Posterior vena cava (tissue), 2 donors: ENCODE data around the gene INPP4A. TPM values are rescaled to one million over a fixed set of nuclear protein-coding genes. Genes with fewer than 3 reads are reported as not detected.

Experiments used
- DNase-seq: peaks from one replicate; pipeline ENCODE4 v3.0.0-alpha.2; 2020; ENCODE audit warnings: low spot score
- intact Hi-C, 2 donors: fragments of 100-400 bp; cut with DNase I; formaldehyde crosslinking; loops; one replicate each; pipeline versions ENCODE4 v1.14.1 to v1.14.2; 2022 to 2023
- total RNA-seq, 2 donors: library from RNA; stranded (reverse); fragmentation: NEBNext Ultra II Directional; extraction: Animal tissue kit (Norgen Biotek cat#: 25700); gene quantifications; one replicate each; pipeline ENCODE4 v1.2.1, GENCODE V29; 2021
- donor health status: DM: yes; HTN: yes; CAD: no.
- donor health status: DM: yes; HTN: yes; CAD: no.

Gene INPP4A
- total RNA-seq, 2 donors from 2014 or later: 31.5 to 42.9 TPM

DNA sequence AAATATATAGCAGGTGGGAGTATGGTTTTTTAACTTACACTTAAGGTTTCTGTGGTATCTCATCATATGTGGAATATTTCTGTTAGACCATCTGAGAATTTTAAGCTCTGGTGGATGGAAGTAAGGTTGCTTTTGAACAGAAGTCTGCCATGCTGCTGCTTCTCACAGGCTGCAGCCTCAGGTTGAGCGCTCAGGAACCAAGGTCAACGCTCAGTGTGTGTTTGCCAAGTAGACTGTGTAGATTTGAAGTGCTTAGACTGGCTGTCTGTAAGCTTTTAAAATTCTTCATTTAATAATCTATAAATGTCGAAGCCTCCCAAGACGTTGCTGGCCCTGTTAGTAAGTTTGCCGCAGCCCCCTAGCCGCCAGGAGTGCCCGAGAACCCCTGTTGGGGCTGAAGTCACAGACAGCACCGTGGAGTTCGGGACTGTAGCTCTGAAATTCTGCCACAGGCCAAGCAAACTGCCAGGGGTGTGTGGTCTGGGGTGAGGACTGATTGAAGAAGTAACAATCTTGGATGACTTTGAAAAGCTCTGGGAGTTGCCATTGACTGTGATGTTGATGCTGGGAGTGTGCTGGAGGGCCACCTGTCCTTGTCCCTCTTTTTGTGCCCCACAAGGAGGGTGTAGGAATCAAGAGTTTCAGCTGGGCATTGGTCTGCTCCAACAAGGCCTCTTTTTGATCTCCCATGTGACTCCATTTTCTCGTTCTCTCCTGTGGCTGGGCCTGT is 26.9 kb downstream of the INPP4A start:
- no peak for DNase-seq
- intact Hi-C loops: no loop called here

DNA sequence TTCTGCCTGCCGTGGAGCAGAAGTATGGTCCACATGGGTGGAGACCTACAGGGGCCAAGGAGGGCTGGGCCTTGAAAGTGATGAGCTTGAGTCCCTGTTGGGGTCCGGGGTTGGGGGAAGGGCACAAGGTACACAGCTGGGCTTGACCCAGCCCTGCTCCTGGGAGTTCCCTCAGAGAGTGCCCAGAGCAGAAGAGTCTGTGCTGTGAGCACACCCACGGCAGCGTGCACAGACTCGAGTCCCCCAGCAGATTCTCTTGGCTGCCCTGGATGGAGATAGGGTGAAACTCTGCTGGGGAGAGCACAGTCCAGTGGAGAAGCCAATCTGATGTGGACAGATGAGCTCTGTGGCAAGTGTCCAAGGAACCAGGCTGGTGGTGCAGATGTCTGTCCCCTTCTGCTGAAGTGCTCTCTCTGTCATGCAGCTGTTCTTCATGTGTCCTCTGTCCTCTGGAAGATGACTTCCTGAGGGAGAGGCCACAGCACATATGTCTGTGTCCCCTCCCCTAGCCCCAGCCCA is 27.5 kb downstream of the INPP4A start:
- no peak for DNase-seq
- intact Hi-C loops: no loop called here

DNA sequence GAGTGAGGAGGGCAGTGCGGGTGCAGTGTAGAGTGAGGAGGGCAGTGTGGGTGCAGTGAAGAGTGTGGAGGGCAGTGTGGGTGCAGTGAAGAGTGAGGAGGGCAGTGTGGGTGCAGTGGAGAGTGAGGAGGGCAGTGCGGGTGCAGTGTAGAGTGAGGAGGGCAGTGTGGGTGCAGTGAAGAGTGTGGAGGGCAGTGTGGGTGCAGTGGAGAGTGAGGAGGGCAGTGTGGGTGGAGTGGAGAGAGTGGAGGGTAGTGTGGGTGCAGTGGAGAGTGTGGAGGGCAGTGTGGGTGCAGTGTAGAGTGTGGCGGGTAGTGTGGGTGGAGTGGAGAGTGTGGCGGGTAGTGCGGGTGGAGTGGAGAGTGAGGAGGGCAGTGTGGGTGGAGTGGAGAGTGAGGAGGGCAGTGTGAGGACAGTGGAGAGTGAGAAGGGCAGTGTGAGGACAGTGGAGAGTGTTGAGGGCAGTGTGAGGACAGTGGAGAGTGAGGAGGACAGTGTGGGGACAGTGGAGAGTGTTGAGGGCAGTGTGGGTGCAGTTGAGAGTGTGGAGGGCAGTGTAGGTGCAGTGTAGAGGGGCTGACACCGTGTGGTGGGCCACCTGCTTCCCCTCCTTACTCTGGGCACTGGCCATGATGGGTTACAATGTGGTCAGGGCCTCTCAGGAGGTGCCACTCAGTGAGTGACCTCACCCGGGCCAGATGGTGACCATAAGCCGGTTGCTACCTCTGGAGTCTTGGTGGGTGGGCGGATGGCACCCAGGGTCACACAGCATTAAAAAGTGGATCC is 28.5 kb downstream of the INPP4A start:
- intact Hi-C loops: no loop called here
- DNase-seq: no peak

DNA sequence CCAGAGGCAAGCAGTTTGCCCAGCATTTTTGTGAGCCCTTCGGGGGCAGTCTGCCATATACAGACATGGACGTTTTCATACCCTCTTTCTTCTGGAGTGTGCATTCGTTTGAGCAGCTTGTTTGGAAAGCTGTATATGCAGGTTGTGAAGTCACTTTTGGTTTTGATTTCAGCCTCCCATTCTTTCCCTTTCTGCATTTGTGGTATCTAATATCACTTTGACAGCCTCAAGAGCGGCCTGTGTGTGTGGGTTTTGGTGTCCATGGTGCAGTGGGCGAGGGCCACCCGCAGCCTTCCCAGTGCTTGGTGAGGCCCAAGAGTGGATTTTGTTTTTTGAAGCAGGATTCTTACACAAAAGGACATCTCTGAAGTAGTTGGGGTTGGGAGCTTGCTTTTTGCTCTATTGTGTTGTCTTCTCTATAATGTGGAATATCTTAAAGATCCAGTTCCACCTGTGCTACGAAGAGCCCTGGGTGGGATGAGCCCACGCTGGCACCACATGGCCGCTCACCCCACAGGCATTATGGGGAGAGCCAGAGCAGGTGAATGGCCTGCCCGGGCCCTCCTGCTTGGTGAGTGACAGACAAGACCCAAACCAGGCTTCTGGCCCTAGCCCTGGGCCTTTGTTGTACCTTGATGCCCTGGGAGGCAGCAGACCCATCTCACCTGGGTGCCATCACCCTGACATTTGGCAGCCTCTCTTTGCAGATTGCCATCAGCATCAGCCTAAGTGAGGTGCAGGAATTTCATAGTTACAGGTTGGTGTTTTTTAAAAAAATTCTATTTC is 29.5 kb downstream of the INPP4A start:
- DNase-seq: no peak

DNA sequence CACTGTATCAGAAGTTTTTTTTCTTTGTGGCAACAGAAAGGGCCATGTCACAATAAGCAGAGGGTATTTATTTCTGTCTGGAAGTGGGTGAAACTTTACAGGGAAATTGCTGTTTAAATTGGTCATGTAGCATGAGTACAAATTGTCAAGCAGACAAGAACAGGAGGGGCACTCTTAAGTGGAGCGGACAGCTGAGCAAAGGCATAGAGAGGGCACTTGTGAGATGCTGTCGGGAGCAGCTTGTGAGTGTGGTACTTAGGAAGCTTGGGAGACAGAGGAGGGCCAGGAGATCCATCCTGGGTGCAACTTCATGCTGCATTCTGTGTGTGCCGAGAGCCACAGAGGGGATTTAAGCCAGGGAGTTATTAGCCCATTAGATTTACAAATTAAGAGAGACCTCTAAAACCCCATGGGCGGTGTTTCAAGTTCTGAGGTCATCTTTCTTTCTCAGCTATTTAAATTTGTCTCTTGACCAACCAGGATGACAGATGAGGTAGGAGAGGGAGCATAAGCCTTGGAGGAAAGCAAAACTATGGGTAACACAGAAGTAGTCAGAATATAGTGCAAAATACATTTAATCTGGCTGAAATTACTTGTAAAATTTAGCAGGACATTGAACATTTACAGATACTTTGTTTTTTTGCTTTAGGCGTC is 30.4 kb downstream of the INPP4A start:
- DNase-seq: no peak
- intact Hi-C loops: no loop called here

More for the DNA sequence above, 29.5 kb downstream of the INPP4A start:
- intact Hi-C loops: no loop called here

DNA sequence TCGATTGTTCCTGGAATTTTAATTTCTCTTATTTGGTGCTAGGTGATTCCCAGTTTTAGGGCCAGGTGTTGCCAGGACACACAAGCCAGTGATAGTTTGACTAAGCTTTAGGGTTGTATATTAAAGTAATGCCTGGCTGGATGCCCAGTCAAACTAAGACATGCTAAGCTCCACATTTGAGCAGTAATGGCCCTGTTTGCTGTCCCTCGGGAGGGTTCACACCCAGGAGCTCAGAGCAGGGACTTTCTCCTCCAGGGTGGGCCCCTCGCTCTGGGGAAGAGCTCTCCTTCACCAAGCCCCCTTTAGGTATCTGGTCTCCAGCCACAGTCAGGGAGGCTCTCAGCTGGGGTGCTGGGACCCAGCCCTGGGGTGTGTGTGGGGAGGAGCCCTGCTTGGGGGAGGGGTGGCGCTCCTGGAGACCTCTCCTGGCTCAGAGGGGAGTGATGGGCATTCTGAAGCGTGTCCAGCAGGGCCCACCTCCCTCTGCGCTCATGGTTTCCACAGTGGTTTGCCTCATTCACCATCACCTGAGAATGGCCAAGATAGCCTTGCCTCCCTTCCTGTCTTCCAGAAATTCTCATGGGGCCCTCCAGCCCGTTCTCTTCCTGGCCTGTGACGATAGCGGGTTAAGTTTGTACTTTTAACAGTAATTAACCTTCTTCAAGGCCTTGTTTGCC is 31.7 kb downstream of the INPP4A start:
- DNase-seq: no peak

DNA sequence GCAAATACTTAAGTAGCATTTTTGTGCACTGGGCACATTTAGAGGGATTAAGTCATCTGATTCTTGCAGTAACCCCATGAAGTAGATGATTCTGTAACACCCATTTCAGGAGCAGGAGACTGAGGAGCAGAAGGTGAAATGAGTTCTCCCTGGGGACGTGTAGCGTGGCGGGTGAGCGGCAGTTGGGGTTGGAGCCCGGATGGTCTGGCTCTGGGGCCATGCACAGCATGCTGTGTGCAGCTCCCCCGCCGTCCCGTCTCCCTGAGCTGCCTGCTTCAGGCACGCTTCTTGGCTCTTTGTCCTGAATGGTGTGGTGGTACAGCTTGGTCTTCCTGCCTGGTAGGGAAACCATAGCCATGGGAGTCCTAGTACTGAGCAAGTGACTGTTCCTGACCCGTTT is 32.4 kb downstream of the INPP4A start:
- intact Hi-C loops: no loop called here
- no peak for DNase-seq

More for the DNA sequence above, 31.7 kb downstream of the INPP4A start:
- intact Hi-C loops: no loop called here

DNA sequence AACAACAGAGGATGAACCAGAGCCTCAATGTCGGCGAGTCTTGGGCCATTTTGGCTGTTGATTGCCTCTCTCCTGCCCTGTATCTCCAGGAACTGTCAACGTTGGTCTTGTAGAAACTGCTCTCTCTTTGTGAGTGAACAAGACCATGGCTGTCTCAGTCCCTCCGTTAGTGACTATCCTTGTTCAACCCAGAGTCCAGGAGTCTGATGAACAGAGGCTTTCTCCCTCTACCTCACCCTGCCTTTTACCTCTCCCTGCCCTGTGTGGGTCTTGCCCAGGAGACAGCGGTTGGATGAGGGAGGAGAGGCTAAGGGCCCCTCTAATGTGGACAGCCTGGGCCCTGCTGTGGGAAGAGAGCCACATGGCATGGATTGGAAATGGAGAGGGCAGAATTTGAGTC is 32.8 kb downstream of the INPP4A start:
- intact Hi-C loops: no loop called here
- no peak for DNase-seq

DNA sequence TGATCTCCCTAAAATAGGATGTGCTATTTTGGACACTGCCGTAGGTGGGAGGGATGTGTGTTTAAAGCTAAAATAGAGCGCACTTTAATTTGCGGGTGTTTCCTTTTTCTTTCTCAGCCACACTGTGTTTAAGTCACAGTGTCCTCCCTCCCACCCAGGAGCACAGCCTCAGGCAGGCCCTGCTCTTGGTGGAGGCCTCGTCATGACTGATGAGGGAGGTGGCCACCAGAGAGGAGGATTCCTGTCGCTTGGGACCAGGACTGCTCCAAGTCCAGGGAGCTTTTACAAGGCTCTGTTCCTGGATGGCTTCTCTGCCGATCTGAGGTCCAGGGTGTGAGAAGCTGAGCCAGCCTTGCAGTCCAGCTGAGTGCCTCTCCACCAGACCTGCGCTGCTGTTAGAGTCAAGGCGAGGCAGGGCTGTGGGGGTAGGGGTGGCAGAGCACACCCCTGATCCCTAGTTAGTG is 33.5 kb downstream of the INPP4A start:
- intact Hi-C loops: no loop called here

DNA sequence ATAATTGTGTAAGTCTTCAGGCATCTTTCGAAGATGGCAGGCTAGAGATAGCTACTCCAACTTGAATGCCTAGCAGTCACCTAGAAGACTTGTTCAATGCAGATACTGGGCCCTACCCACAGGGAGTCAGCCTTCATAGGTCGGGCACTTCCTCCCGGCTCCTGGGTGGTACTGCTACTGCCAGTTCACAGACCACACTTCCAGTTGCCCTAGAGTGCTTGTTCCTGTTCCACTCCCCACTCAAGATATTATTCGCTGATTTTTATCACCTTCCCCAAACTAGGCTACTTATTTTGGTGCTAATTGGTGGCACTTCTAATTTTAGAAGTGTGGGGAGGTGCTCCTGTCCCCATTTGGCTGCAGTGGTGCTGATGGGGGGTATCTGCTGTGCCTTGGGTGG is 34.2 kb downstream of the INPP4A start:
- intact Hi-C loops: no loop called here
- DNase-seq: no peak

More for the DNA sequence above, 33.5 kb downstream of the INPP4A start:
- no peak for DNase-seq

DNA sequence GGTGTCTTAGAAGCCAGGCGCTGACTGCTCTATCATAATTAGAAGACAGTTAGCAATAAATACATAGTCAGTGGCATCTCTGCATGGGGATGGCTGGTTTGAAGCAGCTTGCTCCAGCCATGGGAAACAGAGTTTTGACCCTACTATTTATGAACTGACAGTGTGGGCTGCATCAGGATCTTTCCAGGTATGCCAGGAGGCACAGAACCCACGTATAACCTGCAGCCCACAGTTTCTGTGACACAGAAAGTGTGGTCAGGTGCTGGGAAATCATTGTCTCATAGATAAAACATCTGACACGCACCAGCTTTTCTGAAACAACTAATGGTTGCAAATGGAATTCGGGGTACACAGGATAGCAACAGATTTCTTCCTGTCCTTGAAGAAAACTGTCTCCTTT is 34.7 kb downstream of the INPP4A start:
- intact Hi-C loops: no loop called here
- no peak for DNase-seq

DNA sequence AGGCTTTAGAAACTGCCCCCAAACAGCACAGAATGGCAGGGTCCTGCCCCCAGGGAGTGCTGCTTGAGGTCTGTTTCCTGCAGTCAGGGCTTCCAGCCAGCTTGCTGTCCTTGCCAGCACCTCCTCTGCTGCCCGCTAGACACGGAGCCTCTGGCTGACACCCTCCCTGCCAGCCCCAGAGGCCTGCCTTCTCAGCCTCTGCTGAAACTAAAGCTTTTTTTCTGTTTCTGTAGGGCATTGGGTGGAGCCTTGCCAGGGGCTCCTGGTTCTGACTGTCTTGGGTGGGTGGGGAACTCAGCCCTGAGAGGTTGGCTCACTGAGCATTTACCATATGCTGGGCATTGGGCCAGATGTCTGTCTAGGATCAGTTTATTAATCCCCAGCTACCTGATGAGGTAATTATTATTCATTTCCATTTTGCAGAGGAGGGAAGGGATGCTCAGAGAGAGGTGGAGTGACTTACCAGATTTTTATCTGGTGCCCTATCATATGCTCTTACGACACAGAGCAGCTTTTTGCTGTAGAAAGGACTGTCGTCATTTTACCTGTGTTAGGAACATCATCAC is 35.4 kb downstream of the INPP4A start:
- intact Hi-C loops: no loop called here
- no peak for DNase-seq

DNA sequence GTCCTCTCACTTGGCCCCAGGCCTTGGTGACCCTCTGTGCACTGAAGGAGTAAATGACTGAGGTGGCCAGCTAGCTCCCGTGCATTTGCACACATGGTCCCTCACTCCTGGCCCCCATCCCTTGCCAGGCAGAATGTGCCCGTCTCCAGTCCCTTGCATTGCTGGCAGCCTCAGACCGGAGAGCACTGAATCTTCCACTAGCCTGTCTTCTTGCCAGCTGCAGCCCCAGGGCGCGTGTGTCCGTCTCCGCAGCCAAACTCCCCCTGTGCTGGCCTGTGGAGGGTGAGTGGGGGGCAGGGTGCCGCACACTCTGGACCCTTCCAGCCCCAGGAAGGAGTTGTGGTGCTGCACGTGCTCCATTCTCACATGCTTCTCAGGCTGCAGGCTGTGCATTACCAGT is 35.9 kb downstream of the INPP4A start:
- intact Hi-C loops: no loop called here
- no peak for DNase-seq

DNA sequence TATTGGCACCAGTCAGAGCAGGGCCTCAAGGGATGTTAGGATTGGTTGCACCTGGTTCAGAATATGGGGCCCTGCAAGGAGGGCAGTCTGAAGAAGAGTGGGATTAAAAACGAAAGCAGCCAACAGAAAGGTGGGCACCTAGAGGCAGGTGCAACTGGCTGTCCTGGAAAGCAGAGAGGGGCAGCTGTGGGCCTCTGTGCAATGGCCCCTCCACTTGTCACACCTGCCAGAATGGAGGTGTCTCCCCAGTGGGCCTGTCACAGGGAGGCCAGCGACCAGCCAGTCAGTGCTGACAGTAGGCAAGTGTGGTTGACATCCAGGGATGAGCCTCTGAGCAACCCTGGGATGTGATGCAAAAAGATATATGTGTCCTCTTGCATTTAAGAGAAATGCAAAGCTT is 37.7 kb downstream of the INPP4A start:
- intact Hi-C loops: no loop called here
- DNase-seq: no peak

DNA sequence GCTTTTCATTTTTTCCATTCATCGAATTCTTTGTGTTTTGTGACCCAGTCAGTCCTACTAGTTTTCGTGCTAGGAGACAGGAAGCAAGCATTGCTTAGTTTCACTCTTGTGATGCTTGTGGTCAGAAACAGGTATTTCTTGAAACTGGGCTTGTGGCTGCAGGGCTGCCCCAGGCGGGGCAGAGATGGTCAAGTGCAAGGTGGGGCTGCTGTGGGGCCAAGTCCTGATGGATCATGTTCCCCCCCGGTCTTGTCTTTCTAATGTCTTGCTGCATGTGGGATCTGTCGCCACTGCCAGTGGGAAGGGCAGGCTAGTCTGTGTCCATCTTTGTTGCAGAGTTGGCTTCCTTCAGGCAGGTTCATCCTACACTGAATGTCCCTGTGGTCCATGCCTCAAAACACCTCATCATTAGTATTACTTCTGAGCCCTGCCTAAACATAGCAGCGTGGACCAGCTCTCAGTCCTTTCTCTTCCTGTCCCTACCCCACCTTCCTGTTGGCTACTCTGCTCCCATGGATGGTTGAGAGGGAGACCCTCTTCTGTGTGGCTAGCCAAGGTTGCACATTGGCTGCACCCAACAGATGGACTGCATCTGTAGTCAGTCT is 38.7 kb downstream of the INPP4A start:
- no peak for DNase-seq

DNA sequence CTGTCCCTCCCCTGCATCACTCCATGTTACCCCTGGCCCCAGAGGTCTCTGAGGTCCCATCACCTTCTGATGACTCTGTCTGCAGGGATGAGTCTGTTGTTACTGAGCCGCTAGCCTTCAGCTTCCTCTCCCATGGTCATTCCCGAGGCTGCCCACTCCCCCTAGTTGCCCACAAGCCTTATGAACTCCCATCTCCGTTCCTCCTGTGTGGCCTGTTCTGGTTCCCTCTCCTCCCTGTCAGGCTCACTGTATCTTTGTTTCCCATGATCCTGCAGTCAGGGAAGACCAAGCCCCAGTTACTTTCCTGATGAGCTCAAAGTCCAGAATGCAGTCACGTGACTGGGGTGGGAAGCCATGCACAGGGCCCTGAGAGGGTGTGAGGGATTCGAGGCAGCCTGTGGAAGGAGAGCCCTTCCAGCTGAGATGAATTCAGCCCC is 39.5 kb downstream of the INPP4A start:
- intact Hi-C loops: no loop called here
- no peak for DNase-seq

More for the DNA sequence above, 38.7 kb downstream of the INPP4A start:
- intact Hi-C loops: no loop called here

DNA sequence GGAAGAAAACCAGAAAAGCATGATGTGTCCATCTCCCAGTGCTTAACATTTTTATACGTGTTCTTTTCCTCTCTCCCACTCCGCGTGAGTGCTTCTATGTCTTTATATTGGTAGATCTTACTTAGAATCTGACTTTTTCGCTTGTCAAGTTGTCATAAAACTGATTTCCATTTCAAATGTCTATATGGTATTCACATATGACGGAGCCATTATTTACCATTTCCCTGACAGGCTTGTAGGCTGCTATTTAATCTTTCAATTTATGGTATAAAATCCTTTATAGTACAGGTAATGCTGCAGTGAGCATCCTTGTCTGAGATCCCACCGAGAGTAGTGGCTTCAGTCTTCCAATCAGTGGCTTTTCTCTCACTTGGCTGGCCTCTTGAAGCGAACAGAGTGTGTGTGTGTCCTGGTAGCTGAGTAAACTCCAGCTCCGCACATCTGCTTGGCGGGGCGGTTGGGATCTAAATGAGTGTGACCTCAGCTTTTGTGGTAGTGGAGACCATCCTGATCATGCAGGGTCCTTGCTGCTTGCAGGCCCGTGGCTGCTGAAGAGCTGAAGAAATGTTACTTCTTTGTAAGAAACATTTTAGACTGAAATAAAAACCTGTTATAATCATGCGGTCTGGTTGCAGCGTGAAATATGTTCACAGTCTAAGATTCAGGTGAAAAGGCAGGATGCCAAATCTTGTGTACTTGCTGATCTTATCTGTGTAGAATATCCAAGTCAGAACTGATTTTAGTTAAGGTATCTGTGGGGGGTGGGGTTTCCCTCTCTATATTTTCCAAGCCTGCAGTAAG is 40.2 kb downstream of the INPP4A start:
- intact Hi-C loops: no loop called here
- no peak for DNase-seq
